HL-60 (cell line): ENCODE results near the gene EHBP1.

Experiments used
- DNase-seq, 2 experiments: peaks; one replicate each; pipeline ENCODE4 v3.0.0-alpha.2; 2010 to 2020; ENCODE audit warnings: low read depth in 1 of 2, low spot score in 1 of 2
- H3K27ac ChIP-seq: fragments of 250-450 bp; sonication (Bioruptor Pico); replicated peaks from 2 replicates; pipeline ENCODE4 v1.5.1; 2020; ENCODE audit warnings: mild to moderate bottlenecking, moderate library complexity
- H3K27me3 ChIP-seq: fragments of 250-450 bp; sonication (Bioruptor Pico); 2 replicates; pipeline ENCODE4 v1.5.1; 2021; ENCODE audit warnings: mild to moderate bottlenecking, moderate library complexity; ENCODE audit not compliant: insufficient read depth, poor library complexity, severe bottlenecking
- H3K4me3 ChIP-seq: replicated peaks from 2 replicates; pipeline ENCODE4 v1.5.1; 2011; ENCODE audit warnings: mild to moderate bottlenecking, control low read depth, low read length; ENCODE audit not compliant: insufficient read depth
- CTCF ChIP-seq: IDR thresholded peaks from one replicate; pipeline ENCODE4 v1.5.1; 2011; ENCODE audit warnings: low read length, control low read depth, inconsistent platforms; ENCODE audit not compliant: insufficient read depth
- GABPA ChIP-seq: IDR thresholded peaks from 2 replicates; pipeline ENCODE4 v1.6.1; 2012; ENCODE audit warnings: low read depth
- POLR2AphosphoS5 ChIP-seq: IDR thresholded peaks from 2 replicates; pipeline ENCODE4 v1.6.1; 2012; ENCODE audit warnings: low read depth
- REST ChIP-seq: IDR thresholded peaks from 2 replicates; pipeline ENCODE4 v1.6.1; 2012; ENCODE audit warnings: low read depth; ENCODE audit not compliant: insufficient replicate concordance
- SPI1 ChIP-seq: IDR thresholded peaks from 2 replicates; pipeline ENCODE4 v1.6.1; 2012; ENCODE audit warnings: low read depth, mild to moderate bottlenecking, borderline replicate concordance

The EHBP1 gene

GRCh38 chr2:62991605-62992004 lies 286.1 kb downstream of the EHBP1 start:
- no peak overlapping the region for H3K27ac ChIP-seq
- TF ChIP-seq REST (no peak), POLR2AphosphoS5 (no peak), GABPA (no peak), CTCF (no peak)
- no peak for DNase-seq
- H3K4me3 ChIP-seq: no peak overlapping the region
- H3K27me3 ChIP-seq: no peaks in the 10 kb centered on the region

- TF ChIP-seq GABPA: no peak
- TF ChIP-seq REST: no peak
- no peak for TF ChIP-seq CTCF
- TF ChIP-seq POLR2AphosphoS5: no peak
- TF ChIP-seq SPI1: no peak
- Histone ChIP-seq H3K27me3 (no peaks in the 10 kb centered on the region), H3K4me3 (no peak overlapping the region), H3K27ac (no peak overlapping the region)
- no peak for DNase-seq
These were observed 287.0 kb downstream of the EHBP1 start for GRCh38 chr2:62992561-62992960.

- Histone ChIP-seq H3K27me3 (no peaks in the 10 kb centered on the region), H3K4me3 (no peak overlapping the region), H3K27ac (no peak overlapping the region)
- DNase-seq: no peak
- TF ChIP-seq REST (no peak), CTCF (no peak), GABPA (no peak), POLR2AphosphoS5 (no peak), SPI1 (no peak)
These were observed 288.7 kb downstream of the EHBP1 start for GRCh38 chr2:62994206-62994605.
